HepG2 (cell line): Measurements from ENCODE around the gene ALDH16A1. TPM values are rescaled to one million over a fixed set of nuclear protein-coding genes. Genes with fewer than 3 reads are reported as not detected.

ENCODE experiments used
- ARID5B ChIP-seq: IDR thresholded peaks from 2 replicates; pipeline ENCODE4 v1.4.0; 2020; ENCODE audit warnings: mild to moderate bottlenecking, missing genetic modification reagents
- ARNT2 ChIP-seq: sonication (generic); formaldehyde crosslinking; IDR thresholded peaks from 2 replicates; pipeline ENCODE4 v1.8.0; 2022; ENCODE audit warnings: mild to moderate bottlenecking, low read depth, missing genetic modification reagents, moderate library complexity
- BCLAF1 ChIP-seq: fragments of 450-650 bp; IDR thresholded peaks from 2 replicates; pipeline ENCODE4 v1.6.1; 2017; ENCODE audit warnings: mild to moderate bottlenecking
- CHCHD3 ChIP-seq: sonication (generic); formaldehyde crosslinking; IDR thresholded peaks from 2 replicates; pipeline ENCODE4 v1.8.0; 2022; ENCODE audit warnings: mild to moderate bottlenecking, missing genetic modification reagents, moderate library complexity
- EEA1 ChIP-seq: sonication (generic); formaldehyde crosslinking; IDR thresholded peaks from 2 replicates; pipeline ENCODE4 v1.5.1; 2020; ENCODE audit warnings: mild to moderate bottlenecking, missing genetic modification reagents, borderline replicate concordance
- ELF3 ChIP-seq: IDR thresholded peaks from 2 replicates; pipeline ENCODE4 v1.6.1; 2016; ENCODE audit warnings: missing genetic modification reagents, missing compliant biosample characterization
- EZH2 ChIP-seq: conservative IDR thresholded peaks from 2 replicates; pipeline ENCODE4 v1.6.1; 2012; ENCODE audit warnings: mild to moderate bottlenecking, low read depth, low read length, moderate library complexity
- KAT7 ChIP-seq: IDR thresholded peaks from 2 replicates; pipeline ENCODE4 v1.6.1; 2018; ENCODE audit warnings: borderline replicate concordance, missing compliant biosample characterization
- KDM3A ChIP-seq: IDR thresholded peaks from 2 replicates; pipeline ENCODE4 v1.6.1; 2018; ENCODE audit warnings: low read depth, missing compliant biosample characterization
- RNF2 ChIP-seq: fragments of 450-650 bp; conservative IDR thresholded peaks from 2 replicates; pipeline ENCODE4 v1.6.1; 2016; ENCODE audit warnings: low read depth
- SMYD3 ChIP-seq: sonication (generic); formaldehyde crosslinking; IDR thresholded peaks from 2 replicates; pipeline ENCODE4 v1.8.1; 2023; ENCODE audit warnings: mild to moderate bottlenecking, missing genetic modification reagents
- SPEN ChIP-seq: sonication (generic); formaldehyde crosslinking; IDR thresholded peaks from 2 replicates; pipeline ENCODE4 v1.5.1; 2020; ENCODE audit warnings: low read depth, mild to moderate bottlenecking, missing genetic modification reagents
- ZNF713 ChIP-seq: sonication (generic); formaldehyde crosslinking; IDR thresholded peaks from 2 replicates; pipeline ENCODE4 v1.4.0; 2020; ENCODE audit warnings: mild to moderate bottlenecking, missing genetic modification reagents
- polyA plus RNA-seq, 8 experiments: library from polyadenylated mRNA; depleted of rRNA in 3 of 8; stranded (reverse) in 7 of 8; unstranded in 1 of 8; fragments of >200 nt; fragmentation: Illumina TruSeq in 4 of 8; extraction: Trizol in 4 of 8; gene quantifications; 2 replicates each; pipeline versions ENCODE4 v1.2.1 to v1.2.3, GENCODE V29; 2011 to 2016; ENCODE audit warnings: low read depth in 4 of 8, missing spikeins in 1 of 8, mixed read lengths in 1 of 8; ENCODE audit not compliant: insufficient read depth in 1 of 8
- total RNA-seq, 5 experiments: library from RNA; depleted of rRNA; stranded (reverse); fragments of >200 nt; fragmentation: Illumina TruSeq; extraction: Trizol; gene quantifications; 2 replicates each; pipeline ENCODE4 v1.2.3, GENCODE V29; 2016; ENCODE audit warnings: low read depth in 1 of 5
- TF ChIP-seq, protein P1 (sequence below), 2 experiments: sonication (generic) in 1 of 2; formaldehyde crosslinking in 1 of 2; IDR thresholded peaks; 2 replicates each; pipeline versions ENCODE4 v1.6.1 to v1.9.0; 2014 to 2022; ENCODE audit warnings: antibody characterized with exemption in 1 of 2, borderline replicate concordance in 1 of 2, inconsistent platforms in 1 of 2, low read depth in 1 of 2, missing genetic modification reagents in 1 of 2

The ALDH16A1 gene
- total and polyA plus RNA-seq, 2 of the 13 experiments (the other 11 are each of a cell fraction or from before 2014, with no cell fraction given): 8.4 to 34.9 TPM

DNA sequence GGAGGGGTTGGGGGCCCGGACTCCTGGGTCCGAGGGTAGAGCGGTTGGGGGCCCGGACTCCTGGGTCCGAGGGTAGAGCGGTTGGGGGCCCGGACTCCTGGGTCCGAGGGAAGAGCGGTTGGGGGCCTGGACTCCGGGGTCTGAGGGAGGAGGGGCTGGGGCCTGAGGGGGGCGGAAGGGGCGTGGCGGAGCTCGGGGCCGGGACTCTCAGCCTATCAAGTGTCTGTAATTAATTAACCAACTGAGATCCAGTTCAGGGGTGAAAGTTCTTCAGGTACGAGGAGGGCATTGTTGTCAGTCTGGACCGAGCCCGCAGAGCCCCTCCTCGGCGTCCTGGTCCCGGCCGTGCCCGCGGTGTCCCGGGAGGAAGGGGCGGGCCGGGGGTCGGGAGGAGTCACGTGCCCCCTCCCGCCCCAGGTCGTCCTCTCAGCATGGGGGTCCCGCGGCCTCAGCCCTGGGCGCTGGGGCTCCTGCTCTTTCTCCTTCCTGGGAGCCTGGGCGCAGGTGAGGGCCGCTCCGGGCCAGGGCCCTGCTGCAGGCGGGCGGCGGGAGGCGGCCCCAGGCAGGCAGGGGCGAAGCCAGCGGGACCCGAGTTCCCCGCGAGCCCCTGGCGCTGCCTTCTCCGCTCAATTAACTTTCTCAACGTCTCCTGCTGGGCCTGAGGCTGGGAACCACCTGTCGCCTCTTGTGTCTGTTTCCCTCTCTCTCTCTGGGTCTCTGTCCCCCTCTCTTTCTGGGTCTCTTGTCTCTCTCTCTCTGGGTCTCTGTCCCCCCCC, 60.1 kb downstream of the ALDH16A1 start (continued):
- TF ChIP-seq, protein P1, sequence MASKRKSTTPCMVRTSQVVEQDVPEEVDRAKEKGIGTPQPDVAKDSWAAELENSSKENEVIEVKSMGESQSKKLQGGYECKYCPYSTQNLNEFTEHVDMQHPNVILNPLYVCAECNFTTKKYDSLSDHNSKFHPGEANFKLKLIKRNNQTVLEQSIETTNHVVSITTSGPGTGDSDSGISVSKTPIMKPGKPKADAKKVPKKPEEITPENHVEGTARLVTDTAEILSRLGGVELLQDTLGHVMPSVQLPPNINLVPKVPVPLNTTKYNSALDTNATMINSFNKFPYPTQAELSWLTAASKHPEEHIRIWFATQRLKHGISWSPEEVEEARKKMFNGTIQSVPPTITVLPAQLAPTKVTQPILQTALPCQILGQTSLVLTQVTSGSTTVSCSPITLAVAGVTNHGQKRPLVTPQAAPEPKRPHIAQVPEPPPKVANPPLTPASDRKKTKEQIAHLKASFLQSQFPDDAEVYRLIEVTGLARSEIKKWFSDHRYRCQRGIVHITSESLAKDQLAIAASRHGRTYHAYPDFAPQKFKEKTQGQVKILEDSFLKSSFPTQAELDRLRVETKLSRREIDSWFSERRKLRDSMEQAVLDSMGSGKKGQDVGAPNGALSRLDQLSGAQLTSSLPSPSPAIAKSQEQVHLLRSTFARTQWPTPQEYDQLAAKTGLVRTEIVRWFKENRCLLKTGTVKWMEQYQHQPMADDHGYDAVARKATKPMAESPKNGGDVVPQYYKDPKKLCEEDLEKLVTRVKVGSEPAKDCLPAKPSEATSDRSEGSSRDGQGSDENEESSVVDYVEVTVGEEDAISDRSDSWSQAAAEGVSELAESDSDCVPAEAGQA (IDR thresholded peaks at IDR 0.05; ENCODE audit: low read depth): no peak
- TF ChIP-seq, protein P1 (CRISPR knock-in tag; IDR thresholded peaks at IDR 0.05; ENCODE audit: borderline replicate concordance): no peak
- TF ChIP-seq BCLAF1 (no peak), KDM3A (CRISPR knock-in tag) (0 out of 2 replicates have a peak, but pooled peaks have one; percentile 59), ARNT2 (CRISPR knock-in tag) (peak; percentile 51; the same call in 1 of the 2 replicates), ARID5B (CRISPR knock-in tag) (peak; percentile 63; the same call in 1 of the 2 replicates), SPEN (CRISPR knock-in tag) (peak; percentile 48), EEA1 (CRISPR knock-in tag) (peak; percentile 77; the same call in 1 of the 2 replicates), ELF3 (CRISPR knock-in tag) (peak; percentile 36; the same call in 1 of the 2 replicates), CHCHD3 (CRISPR knock-in tag) (no peak), SMYD3 (CRISPR knock-in tag) (no peak), KAT7 (CRISPR knock-in tag) (peak; percentile 86; the same call in 1 of the 2 replicates), RNF2 (no peak), EZH2 (no peak), ZNF713 (CRISPR knock-in tag) (no peak)
